ENCODE results near the gene KLHL22.
"Not testable (repeated sequence)": the region's sequence is repeated elsewhere in the genome, so short reads cannot be mapped to it uniquely, and the experiment has no call there.

KLHL22 gene

GRCh38 chr22:20396639-20397038 is 99.0 kb downstream of the KLHL22 start:
- no peak for DNase-seq

- DNase-seq, result no peak
Measured at GRCh38 chr22:20395907-20396287, 99.7 kb downstream of the KLHL22 start.

- DNase-seq, result no peak
Measured at GRCh38 chr22:20395181-20395906, 100.3 kb downstream of the KLHL22 start.

GRCh38 chr22:20393705-20394476 is 101.7 kb downstream of the KLHL22 start, which contains the start of gene ZNF74:
ZNF74 (plus strand) TSS chr22:20394151; CDS start chr22:20394629, 478 bp downstream.
- DNase-seq, result peak; percentile 80

GRCh38 chr22:20392983-20393704 is 102.5 kb downstream of the KLHL22 start:
- DNase-seq, result no peak

- DNase-seq, result not testable (repeated sequence)
Measured at GRCh38 chr22:20392365-20392881, 103.2 kb downstream of the KLHL22 start.

All from stimulated activated naive CD4-positive, alpha-beta T cell treated with Interleukin-2 at 50 U/mL for 16 hours (primary cell).